ENCODE data around the gene EPHB1. TPM values are rescaled to one million over a fixed set of nuclear protein-coding genes. Genes with fewer than 3 reads are reported as not detected.

EPHB1 gene
- total and polyA plus RNA-seq, 8 donors, result 0.02 to 1.4 (median 0.43) TPM

GRCh38 chr3:135178566-135178965, 383.5 kb downstream of the EPHB1 start:
- Histone ChIP-seq H3K4me3 (no peak overlapping the region), H3K27ac (no peak overlapping the region), H3K4me1 (no peaks in the 10 kb centered on the region), H3K9me3 (no peaks in the 10 kb centered on the region), H3K36me3 (no peaks in the 10 kb centered on the region), H3K27me3 (no peaks in the 10 kb centered on the region)
- 66 to 68% methylated on average over 2 of the region's 2 CpGs for WGBS, 2 donors
- intact Hi-C loops (cut with DNase I), result no loop called here
- no peak for TF ChIP-seq CTCF (IDR thresholded peaks at IDR 0.05)
- no peak for ATAC-seq
- DNase-seq, result no peak
- FAIRE-seq, result no peak

GRCh38 chr3:135181408-135181807, 386.3 kb downstream of the EPHB1 start:
- ATAC-seq (no peak), FAIRE-seq (no peak), DNase-seq (no peak)
- intact Hi-C loops (cut with DNase I), result no loop called here
- Histone ChIP-seq H3K27me3 (no peaks in the 10 kb centered on the region), H3K4me3 (no peak overlapping the region), H3K9me3 (no peaks in the 10 kb centered on the region), H3K27ac (no peak overlapping the region), H3K36me3 (no peaks in the 10 kb centered on the region), H3K4me1 (no peaks in the 10 kb centered on the region)
- WGBS, 2 donors, result 60 to 64% methylated on average over 3 of the region's 3 CpGs
- no peak for TF ChIP-seq CTCF (IDR thresholded peaks at IDR 0.05)

GRCh38 chr3:135182364-135182998, 387.4 kb downstream of the EPHB1 start:
- Histone ChIP-seq H3K27ac (no peak overlapping the region), H3K4me1 (no peaks in the 10 kb centered on the region), H3K4me3 (no peak overlapping the region), H3K36me3 (no peaks in the 10 kb centered on the region), H3K27me3 (no peaks in the 10 kb centered on the region), H3K9me3 (no peaks in the 10 kb centered on the region)
- no peak for ATAC-seq
- WGBS, 2 donors, result 48 to 63% methylated on average over 3 of the region's 3 CpGs
- no peak for TF ChIP-seq CTCF (IDR thresholded peaks at IDR 0.05)
- intact Hi-C loops (cut with DNase I), result no loop called here
- DNase-seq, result no peak
- FAIRE-seq, result no peak

GRCh38 chr3:135190658-135191057, 395.6 kb downstream of the EPHB1 start:
- intact Hi-C loops (cut with DNase I), result no loop called here
- DNase-seq, result no peak
- no peak for TF ChIP-seq CTCF (IDR thresholded peaks at IDR 0.05)
- no peak for FAIRE-seq
- Histone ChIP-seq H3K36me3 (no peaks in the 10 kb centered on the region), H3K27me3 (no peaks in the 10 kb centered on the region), H3K4me1 (no peaks in the 10 kb centered on the region), H3K9me3 (no peaks in the 10 kb centered on the region), H3K27ac (no peak overlapping the region), H3K4me3 (no peak overlapping the region)
- ATAC-seq, result no peak
- WGBS, 2 donors, result 24 to 31% methylated on average over 2 of the region's 2 CpGs

GRCh38 chr3:135191708-135192107, 396.6 kb downstream of the EPHB1 start:
- H3K4me3 ChIP-seq, result no peak overlapping the region
- no peaks in the 10 kb centered on the region for H3K4me1 ChIP-seq
- TF ChIP-seq CTCF (IDR thresholded peaks at IDR 0.05), result no peak
- no peaks in the 10 kb centered on the region for H3K27me3 ChIP-seq
- DNase-seq (no peak), ATAC-seq (no peak), FAIRE-seq (no peak)
- WGBS, 2 donors, result 41 to 53% methylated on average over 4 of the region's 4 CpGs
- no peak overlapping the region for H3K27ac ChIP-seq
- H3K36me3 ChIP-seq, result no peaks in the 10 kb centered on the region
- intact Hi-C loops (cut with DNase I), result no loop called here
- no peaks in the 10 kb centered on the region for H3K9me3 ChIP-seq
